GM19240 (cell line): ENCODE measurements around the gene FANCC.
"Not testable (repeated sequence)": the region's sequence is repeated elsewhere in the genome, so short reads cannot be mapped to it uniquely, and the experiment has no call there.

Source experiments
- DNase-seq: peaks from one replicate; pipeline ENCODE4 v3.0.0; 2011; ENCODE audit warnings: low spot score; ENCODE audit not compliant: insufficient read length

Gene FANCC

DNA sequence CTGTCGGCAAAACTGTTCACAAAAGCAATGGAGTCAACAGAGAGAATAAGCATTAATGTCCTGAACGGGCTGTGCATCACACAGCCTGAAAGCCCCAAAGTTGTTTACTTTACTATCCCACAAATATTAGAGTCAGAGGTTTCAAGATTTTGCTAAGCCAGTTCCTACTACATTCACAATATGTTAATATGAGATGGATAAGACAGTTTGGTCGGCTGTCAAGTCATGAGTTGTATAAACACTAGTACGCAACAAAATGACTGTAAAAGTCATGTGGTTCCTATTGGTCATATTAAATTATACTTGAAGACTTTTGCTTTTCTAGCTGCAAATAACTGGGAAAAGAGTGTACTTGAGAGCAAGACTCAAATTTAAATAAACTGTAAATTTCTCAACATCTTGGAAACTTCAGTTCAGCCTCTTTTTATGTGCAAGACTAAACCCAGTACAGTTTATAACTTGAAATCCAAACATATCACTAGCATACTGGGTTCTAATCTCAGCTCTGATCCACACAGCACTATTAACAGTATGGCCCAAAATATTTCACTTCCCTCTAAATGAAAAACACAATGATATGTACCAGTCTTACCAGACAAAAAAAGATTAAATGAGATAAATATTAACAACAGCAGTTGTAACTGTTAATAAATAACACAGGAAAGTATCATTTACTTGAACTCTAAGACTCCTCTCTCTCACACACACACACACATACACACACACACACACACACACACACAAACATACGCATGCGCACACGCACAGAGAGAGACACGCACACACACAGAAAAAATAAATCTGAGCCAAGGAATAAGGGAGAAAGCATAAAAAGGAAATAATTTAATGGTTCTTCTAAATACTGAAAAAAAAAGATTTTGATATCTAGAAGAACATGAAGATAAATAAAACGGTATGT lies 33.1 kb downstream of the FANCC start:
- no peak for DNase-seq

DNA sequence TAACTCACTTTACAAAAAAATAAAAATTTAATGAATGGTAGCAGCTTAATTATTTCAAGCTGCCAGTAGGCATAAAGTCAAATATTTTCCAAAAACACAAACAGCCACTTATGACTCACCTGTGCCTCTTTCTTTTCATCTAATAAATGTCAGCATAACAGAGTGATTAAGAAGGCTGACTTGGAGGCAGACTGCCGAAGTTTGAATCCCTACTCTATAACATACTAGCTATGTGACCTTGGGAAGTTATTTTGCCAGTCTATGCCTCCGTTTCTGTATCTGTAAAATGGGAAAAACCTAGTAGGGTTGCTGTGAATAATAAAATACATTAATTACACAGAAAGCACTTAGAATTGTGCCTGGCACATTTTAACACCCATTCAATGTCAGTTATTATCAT lies 33.8 kb downstream of the FANCC start:
- DNase-seq: no peak

DNA sequence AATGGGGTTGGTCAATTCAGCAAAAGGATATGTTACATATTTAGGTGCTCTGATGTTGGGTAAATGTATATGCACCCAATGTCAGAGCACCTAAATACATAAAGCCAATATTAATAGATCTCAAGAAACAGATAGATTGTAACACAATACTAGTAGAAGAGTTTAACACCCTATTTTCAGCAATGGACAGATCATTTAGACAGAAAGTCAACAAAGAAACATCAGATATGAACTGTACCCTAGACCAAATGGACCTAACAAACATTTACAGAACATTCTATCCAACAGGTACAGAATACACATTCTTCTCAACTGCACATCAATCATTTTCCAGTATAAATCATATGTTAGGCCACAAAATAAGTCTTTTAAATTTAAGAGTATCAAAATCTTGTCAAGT lies 35.2 kb downstream of the FANCC start:
- no peak for DNase-seq

DNA sequence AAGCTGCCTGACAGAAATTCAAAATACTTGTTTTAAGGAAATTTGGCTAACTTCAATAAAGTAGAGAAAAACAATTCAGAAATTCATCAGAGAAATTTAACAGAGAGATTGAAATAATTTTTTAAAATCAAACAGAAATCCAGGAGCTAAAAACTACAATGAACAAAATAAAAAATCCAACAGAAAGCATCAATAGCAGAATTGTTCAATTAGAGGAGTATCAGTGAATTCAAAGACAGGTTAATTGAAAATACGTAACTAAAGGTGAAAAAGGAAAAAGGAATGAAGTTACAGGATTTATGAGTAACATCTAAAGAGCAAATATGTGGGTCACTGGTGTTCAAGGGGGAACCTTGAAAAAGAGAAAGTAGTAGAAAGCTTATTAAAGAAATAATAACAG lies 36.8 kb downstream of the FANCC start:
- DNase-seq: no peak

DNA sequence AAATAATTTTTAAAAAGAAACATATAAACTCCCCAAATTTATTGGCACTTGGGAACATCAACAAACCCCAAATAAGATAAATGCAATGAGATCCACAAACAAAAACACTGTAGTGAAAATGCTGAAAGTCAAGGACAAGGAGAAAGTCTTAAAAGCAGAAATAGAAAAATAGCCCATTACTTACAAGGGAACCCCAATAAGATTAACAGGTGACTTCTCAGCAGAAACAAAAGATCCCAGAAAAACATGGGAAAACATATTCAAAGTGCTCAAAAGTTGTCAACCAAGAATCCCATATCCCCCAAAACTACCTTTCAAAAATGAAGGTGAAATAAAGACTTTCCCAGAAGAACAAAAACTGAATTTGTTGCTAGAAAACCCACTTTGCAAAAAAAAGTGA lies 40.0 kb downstream of the FANCC start:
- no peak for DNase-seq

DNA sequence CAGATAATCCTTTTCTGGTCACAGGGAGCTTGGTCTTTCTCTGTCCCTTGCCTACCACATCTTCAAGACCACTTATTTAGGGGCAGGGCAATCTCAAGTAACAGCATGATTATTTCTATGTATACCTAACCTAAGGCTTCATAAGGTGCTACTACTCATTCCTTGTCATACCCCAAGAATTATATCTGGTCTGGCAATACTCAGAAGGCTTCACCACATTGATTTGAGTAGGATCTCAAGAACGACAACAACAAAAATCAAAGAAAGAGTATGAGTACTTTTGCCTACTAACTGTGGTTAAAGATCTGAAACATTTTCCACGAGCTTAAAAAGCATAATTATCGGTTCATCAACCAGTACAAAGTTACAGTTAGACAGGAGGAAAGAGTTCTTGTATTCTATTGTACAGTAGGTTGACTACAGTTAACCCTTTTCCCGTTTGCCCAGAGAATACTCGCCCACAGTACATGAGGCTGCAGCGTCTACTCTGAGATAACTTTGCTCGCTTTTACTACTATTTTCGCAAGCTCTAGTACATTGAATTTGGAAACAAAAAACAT lies 41.0 kb downstream of the FANCC start:
- no peak for DNase-seq

DNA sequence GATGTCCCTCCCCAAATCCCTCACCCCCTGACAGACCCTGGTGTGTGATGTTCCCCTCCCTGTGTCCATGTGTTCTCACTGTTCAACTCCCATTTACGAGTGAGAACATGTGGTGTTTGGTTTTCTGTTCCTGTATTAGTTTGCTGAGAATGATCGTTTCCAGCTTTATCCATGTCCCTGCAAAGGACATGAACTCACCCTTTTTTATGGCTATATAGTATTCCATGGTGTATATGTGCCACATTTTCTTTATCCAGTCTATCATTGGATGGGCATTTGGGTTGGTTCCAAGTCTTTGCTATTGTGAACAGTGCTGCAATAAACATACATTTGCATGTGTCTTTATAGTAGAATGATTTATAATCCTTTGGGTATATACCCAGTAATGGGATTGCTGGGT lies 43.3 kb downstream of the FANCC start:
- DNase-seq: not testable (repeated sequence)

DNA sequence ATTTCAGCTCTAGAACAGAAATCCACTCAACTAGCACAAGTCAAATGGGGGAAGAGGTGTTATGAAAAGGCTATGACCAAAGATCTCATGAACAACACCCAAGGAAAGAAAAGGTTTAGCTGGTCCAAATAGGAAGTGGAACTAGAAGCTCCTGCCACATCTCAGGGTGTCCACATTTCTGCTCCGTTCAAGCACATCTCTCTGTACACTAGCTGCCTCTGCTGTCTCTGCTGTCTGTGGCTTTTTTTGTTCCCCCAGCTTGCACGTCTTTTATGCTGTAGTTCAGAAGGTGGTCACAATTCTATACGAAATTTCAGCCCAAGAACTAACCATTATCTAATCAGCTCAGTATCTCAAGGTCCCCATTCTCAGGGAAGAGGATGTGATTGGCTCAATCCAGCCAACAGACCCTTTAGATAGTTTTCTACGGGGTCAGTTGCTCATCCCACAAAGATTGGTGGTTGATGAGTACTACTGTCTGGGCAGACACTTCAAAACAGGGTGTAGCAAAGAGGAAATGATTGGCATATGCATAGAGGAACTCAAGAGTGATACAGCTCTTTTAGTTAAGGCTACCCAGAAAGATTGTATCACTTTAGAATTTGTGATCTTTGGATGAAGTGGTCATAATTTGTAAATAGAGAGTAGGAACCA lies 44.0 kb downstream of the FANCC start:
- no peak for DNase-seq

DNA sequence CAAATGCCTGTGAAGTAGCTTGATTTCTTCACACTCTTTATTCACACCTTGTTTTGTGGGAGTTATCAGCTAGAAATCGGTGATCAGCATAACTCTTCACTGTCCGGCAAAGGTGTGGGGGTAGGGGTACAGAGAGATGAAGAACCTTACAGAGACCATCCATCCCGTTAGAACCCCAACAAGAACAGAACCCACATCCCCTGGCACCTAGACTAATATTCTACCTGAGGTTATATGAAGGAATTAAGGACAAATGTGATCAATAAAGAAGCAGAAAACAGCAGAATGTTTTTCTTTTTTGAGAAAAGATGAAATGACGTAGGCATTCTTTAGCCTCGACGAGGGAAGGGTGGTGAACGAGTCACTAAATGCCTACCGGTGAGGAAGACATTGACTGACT lies 44.7 kb downstream of the FANCC start:
- DNase-seq: no peak

DNA sequence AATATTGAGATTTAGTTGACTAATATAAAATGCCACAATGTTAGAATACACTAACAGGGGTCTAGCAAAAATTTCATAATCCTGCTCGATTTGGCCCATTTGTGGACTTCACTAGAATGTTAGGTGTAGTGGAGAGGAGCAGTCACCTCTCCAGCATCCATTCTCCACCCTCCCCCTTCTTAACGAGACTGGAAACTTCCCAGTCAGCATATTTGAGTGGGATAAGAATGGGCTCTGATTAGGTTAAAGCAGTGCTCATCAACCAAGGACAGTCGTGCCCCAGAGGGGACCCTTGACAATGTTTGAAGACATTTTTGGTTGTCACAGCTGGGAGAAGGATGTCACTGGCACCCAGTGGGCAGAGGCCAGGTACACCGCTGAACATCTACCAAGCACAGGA lies 46.7 kb downstream of the FANCC start:
- no peak for DNase-seq

DNA sequence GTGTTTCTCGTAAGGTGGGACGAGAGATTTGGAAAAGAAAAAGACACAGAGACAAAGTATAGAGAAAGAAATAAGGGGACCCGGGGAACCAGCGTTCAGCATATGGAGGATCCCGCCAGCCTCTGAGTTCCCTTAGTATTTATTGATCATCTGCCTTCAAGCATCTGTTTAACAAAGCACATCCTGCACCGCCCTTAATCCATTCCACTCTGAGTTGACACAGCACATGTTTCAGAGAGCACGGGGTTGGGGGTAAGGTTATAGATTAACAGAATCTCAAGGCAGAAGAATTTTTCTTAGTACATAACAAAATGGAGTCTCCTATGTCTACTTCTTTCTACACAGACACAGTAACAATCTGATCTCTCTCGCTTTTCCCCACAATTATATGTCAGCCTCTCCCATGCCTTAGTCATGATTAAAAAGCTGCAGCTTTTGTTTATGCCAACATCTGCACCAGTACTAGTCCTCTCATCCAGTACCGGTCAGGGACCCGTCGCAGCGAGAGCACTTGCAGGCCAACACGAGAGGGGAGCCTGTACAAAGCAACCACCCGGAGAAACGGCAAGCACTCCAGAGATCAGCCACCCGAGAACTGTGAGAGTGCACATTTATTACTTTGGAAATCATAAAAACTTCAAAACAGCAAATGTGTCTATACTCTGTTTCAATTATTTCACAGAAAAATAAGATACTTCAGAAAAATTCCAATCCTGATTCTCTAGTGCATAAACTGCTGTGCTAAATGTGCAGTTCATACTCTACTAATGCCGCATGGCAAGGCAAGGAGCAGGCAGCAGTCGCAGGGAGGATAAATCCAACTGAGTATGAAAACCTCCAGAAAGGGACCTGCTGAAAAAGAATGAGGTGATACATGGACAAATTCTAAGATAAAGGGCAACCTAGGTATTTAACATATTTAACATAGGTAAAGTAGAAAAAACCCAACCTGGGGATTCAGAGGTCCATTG lies 47.4 kb downstream of the FANCC start:
- DNase-seq: not testable (repeated sequence)

DNA sequence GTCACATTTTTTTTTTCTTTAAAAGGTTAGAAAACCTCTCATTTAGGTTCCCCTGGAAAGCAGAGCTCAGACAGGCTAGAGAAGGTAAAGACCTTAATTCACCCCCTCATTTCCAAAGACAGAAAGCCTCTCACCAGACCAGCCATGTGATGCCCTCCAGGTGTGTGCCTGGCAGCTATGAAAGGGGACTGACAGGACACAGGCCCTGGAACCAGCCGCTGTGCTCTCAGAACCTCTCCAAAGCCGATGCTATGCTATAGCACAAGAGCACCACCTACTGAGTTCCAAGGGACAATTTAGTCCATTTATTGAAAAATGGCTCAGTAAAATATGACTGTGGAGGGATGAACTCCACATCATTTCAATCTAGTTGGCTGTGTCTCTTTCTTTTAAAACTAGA lies 48.8 kb downstream of the FANCC start:
- DNase-seq: no peak

DNA sequence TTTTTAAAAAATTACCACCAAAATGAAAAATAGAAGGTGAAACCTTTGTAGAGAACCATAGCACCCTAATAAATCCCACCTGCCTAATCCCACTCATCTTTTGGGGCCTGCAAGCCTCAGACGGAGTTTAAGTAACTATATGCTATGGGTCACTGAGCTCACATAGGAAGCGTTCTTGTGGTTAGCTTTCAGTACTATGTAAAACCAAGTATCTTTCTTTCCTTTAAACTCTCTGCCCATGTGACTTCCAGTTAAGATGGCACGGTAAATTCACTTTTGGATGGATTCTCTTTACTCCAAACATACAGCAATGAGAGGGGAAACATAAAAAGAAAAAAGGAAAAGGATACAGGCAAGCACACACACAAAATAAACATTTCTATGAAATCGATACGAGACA lies 50.9 kb downstream of the FANCC start:
- no peak for DNase-seq

DNA sequence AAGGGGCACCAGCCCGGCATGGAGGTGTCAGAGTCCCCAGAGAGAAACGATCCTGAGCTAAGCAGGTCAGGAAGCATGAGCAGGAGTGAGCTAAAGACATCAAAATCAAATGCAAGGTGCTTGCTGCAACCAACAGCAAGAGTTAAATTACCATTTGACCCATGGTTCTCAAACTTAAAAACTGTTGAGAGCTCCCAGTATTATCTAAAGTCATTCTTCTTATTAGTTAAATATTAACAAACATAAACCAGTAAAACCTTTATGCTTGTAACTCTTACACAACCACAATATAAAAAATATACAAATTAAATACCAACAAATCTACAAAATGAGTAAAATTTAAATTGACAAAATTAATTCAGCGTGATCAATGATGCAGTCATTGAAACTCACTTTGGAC lies 51.5 kb downstream of the FANCC start:
- no peak for DNase-seq

DNA sequence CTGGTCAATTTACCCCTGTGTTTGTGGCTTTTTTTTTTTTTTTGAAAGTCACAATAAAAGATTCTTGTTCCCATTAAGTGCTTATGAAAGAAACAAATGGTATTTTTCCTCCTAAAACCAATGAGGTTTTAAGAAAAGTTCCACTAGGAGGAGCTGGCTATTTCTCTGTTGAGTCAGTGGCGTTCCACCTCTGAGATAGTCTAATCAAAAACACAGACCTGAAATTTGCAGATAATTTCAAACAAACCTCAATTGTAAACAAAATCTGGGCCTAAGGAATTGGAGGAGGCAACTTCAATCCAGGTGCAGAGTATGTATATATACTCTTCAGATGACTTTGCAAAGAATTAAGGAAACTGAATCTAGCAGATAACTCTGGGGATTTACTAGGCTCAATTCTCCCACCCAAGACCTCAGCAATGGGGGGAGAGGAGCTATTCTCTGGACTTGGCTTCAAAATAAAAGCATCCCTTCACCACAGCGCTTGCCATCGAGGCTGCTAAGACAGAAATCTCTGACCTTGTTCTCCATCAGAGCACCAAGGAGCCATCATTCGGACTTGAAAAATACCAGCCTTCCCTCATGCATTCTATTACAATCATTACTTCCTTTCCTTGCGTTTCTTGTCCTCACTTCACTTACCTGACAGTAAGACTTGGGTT lies 52.4 kb downstream of the FANCC start:
- no peak for DNase-seq

DNA sequence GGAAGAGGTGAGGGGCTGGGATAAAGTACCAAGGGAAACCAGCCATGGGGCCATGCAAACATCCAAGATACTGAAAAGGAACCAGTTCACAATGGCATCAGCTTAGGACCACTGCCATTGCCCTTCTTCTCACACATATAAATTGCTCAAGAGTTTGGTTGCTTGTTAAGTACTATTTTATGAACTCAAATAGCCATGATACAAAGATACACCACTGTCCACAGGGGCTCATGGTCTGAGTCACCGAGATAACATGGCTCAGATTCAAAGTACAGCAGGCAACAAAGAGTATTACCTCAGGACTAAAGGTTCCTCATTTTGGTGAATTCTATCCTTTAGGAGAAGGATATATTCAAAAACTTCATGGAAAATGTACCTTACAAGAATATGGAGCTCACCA lies 55.6 kb downstream of the FANCC start:
- no peak for DNase-seq

DNA sequence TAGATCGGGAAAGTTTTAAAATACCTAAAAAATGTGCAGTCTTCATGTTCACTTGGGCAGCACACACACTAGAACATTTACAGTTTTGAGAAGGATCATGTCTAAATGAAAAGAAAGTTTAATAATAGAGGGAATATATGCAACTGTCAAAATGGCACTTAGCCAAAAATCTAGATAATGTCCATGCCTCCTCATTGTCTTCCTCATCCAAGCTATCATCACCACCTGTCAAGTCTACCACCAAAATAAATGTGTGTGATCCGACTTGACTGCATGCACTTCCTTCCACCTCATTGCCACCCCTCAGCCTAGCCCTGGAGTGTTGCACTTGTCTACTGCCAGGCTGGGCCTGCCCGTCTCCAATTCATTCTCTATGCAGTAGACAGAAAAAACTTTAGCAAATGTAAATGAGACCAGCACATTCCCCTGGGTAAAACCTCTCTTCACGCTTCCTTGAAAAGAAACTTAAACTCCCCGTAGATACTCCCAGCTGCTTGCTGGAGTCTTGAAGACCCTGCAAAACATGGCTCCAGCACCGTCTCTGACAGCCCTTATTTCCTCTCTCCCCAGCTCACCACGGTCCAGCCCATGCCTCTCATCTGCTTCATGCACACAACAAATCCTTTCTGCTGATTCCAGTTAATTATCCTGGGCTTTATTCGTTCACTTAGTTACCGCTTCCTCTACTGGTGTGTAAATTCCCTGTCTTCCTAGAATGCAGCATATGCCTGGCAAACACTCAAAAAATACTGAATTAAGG lies 66.9 kb downstream of the FANCC start:
- DNase-seq: no peak

DNA sequence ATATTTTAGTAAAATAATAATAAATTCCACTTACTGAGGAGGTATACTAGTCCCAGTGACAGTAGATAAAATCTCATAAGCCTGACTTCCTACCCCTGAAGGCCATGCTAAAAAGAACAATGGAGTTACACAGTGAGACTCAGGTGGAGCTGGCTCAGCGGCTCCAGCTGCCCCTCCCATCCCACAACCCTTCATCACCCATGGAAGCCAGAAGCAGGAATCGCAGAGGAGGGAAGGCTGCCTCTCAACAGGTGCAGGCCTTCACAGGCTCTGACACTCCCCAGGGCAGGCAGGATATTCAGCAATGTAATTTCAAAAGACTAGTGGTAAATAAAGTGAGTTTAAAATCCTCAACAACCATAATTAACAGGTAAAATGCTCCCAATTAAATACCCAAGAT lies 67.5 kb downstream of the FANCC start:
- DNase-seq: no peak

DNA sequence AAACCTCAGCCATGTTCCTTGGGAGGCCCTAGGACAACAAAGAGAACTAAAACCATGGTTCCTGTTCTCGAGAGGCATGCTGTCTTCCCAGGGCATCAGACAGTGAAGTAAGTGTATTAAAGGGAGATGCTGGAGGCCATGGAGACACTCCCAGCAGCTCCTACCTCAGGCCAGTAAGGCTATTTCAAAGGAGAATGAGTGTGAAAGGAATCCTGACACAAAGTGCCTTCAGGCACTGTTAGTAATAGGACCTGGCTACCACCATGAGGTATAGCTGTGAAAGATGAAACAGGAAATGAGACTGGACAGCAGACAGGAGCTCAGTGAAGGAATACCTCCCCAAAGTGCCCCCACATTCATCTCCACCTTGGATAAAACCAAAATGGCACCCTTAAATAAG lies 71.0 kb downstream of the FANCC start:
- DNase-seq: no peak

DNA sequence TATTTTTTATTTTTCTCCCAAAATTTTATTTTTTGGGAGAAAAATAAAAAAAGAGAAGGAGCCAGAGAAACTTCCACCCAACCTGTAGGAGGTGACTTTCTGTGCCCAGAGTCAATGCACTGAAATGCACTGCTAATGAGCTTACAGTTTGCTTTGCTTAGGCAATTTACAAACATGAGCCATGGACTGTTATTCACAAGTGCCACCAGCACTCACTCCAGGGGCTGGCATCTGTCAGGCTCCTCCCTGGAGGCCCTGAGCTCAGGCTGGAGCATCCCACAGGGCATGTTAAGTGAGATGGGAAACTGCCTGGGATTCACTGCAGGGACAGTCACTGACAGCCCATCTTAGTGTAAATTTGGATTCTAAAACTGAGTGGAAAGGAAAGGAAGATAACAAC lies 74.9 kb downstream of the FANCC start:
- no peak for DNase-seq
